HepG2 (cell line): ENCODE data around the gene NPB. TPM values are rescaled to one million over a fixed set of nuclear protein-coding genes. Genes with fewer than 3 reads are reported as not detected.

Experiments
- KLF11 ChIP-seq: IDR thresholded peaks from 2 replicates; pipeline ENCODE4 v1.6.1; 2016; ENCODE audit warnings: missing compliant biosample characterization
- POLR2G ChIP-seq: fragments of 200-400 bp; formaldehyde crosslinking; IDR thresholded peaks from 2 replicates; pipeline ENCODE4 v1.6.1; 2018; ENCODE audit warnings: mild to moderate bottlenecking, low read depth, low read length, moderate library complexity
- PRDM10 ChIP-seq: sonication (generic); formaldehyde crosslinking; IDR thresholded peaks from 2 replicates; pipeline ENCODE4 v1.4.0; 2020; ENCODE audit warnings: low read depth, missing genetic modification reagents
- ZNF253 ChIP-seq: sonication (generic); formaldehyde crosslinking; IDR thresholded peaks from 2 replicates; pipeline ENCODE4 v1.8.0; 2022; ENCODE audit warnings: mild to moderate bottlenecking, missing genetic modification reagents, borderline replicate concordance
- polyA plus RNA-seq, 8 experiments: library from polyadenylated mRNA; depleted of rRNA in 3 of 8; stranded (reverse) in 7 of 8; unstranded in 1 of 8; fragments of >200 nt; fragmentation: Illumina TruSeq in 4 of 8; extraction: Trizol in 4 of 8; gene quantifications; 2 replicates each; pipeline versions ENCODE4 v1.2.1 to v1.2.3, GENCODE V29; 2011 to 2016; ENCODE audit warnings: low read depth in 4 of 8, missing spikeins in 1 of 8, mixed read lengths in 1 of 8; ENCODE audit not compliant: insufficient read depth in 1 of 8
- total RNA-seq, 5 experiments: library from RNA; depleted of rRNA; stranded (reverse); fragments of >200 nt; fragmentation: Illumina TruSeq; extraction: Trizol; gene quantifications; 2 replicates each; pipeline ENCODE4 v1.2.3, GENCODE V29; 2016; ENCODE audit warnings: low read depth in 1 of 5
- TF ChIP-seq, protein P1 (sequence below): sonication (generic); formaldehyde crosslinking; IDR thresholded peaks from 2 replicates; pipeline ENCODE4 v1.8.0; 2022; ENCODE audit warnings: mild to moderate bottlenecking, missing genetic modification reagents
- TF ChIP-seq, protein P2 (sequence below): sonication (generic); formaldehyde crosslinking; conservative IDR thresholded peaks from 2 replicates; pipeline ENCODE4 v1.4.0; 2020; ENCODE audit warnings: missing genetic modification reagents

The NPB gene
- total and polyA plus RNA-seq, 2 of the 13 experiments (the other 11 are each of a cell fraction or from before 2014, with no cell fraction given): 0.11 to 0.93 TPM

GRCh38 chr17:81928544-81929252, 26.7 kb downstream of the NPB start (continued):
- TF ChIP-seq ZNF253 (CRISPR knock-in tag) (peak; percentile 48; the same call in 1 of the 2 replicates), PRDM10 (CRISPR knock-in tag) (0 out of 2 replicates have a peak, but pooled peaks have one; percentile 50), KLF11 (CRISPR knock-in tag) (no peak), POLR2G (peak; percentile 19; the same call in 1 of the 2 replicates)
- TF ChIP-seq, protein P1, sequence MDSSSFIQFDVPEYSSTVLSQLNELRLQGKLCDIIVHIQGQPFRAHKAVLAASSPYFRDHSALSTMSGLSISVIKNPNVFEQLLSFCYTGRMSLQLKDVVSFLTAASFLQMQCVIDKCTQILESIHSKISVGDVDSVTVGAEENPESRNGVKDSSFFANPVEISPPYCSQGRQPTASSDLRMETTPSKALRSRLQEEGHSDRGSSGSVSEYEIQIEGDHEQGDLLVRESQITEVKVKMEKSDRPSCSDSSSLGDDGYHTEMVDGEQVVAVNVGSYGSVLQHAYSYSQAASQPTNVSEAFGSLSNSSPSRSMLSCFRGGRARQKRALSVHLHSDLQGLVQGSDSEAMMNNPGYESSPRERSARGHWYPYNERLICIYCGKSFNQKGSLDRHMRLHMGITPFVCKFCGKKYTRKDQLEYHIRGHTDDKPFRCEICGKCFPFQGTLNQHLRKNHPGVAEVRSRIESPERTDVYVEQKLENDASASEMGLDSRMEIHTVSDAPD (CRISPR knock-in tag): 0 out of 2 replicates have a peak, but pooled peaks have one; percentile 11
- TF ChIP-seq, protein P2, sequence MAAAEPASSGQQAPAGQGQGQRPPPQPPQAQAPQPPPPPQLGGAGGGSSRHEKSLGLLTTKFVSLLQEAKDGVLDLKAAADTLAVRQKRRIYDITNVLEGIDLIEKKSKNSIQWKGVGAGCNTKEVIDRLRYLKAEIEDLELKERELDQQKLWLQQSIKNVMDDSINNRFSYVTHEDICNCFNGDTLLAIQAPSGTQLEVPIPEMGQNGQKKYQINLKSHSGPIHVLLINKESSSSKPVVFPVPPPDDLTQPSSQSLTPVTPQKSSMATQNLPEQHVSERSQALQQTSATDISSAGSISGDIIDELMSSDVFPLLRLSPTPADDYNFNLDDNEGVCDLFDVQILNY (CRISPR knock-in tag): no peak
- TF ChIP-seq, all 625 proteins: peak for 79
